Tibial nerve (tissue), 4 donors: ENCODE measurements around the gene C2CD5.

ENCODE experiments used
- EP300 ChIP-seq, 2 donors: sonication (generic); formaldehyde crosslinking; IDR thresholded peaks; one replicate each; pipeline ENCODE4 v1.6.1; 2017; ENCODE audit warnings: antibody characterized with exemption in 2 of 2, mild to moderate bottlenecking in 1 of 2
- POLR2A ChIP-seq, 2 donors: fragments of 450-650 bp; IDR thresholded peaks; one replicate each; pipeline ENCODE4 v1.6.1; 2017; ENCODE audit warnings: antibody characterized with exemption in 2 of 2, mild to moderate bottlenecking in 2 of 2, moderate library complexity in 2 of 2
- TF ChIP-seq, protein P1 (sequence below), 5 experiments: fragments of 200-600 bp in 3 of 5; fragments of 450-650 bp in 2 of 5; sonication (generic) in 3 of 5; IDR thresholded peaks; one replicate each; pipeline ENCODE4 v1.5.1; 2016 to 2019; ENCODE audit warnings: antibody characterized with exemption in 5 of 5, mild to moderate bottlenecking in 3 of 5, moderate library complexity in 2 of 5

DNA sequence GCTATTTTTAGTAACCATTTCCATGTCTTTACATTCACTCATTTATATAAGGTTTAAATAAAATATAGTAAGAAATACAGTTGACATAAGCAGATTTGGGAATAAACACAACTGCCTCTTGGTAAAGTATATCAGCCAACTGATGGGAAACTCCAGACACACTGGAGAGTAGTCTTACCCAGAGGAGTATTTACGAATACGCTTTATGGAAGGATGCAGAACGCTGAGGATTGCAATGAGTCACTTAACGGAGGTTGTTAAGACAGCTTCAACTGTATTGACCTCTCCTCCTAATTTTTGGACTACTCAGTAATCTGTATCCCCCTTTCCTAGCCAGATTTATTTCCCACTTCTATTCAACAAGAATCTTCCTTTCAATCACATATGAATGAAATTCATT is 6.0 kb downstream of the C2CD5 start:
- TF ChIP-seq, protein P1, sequence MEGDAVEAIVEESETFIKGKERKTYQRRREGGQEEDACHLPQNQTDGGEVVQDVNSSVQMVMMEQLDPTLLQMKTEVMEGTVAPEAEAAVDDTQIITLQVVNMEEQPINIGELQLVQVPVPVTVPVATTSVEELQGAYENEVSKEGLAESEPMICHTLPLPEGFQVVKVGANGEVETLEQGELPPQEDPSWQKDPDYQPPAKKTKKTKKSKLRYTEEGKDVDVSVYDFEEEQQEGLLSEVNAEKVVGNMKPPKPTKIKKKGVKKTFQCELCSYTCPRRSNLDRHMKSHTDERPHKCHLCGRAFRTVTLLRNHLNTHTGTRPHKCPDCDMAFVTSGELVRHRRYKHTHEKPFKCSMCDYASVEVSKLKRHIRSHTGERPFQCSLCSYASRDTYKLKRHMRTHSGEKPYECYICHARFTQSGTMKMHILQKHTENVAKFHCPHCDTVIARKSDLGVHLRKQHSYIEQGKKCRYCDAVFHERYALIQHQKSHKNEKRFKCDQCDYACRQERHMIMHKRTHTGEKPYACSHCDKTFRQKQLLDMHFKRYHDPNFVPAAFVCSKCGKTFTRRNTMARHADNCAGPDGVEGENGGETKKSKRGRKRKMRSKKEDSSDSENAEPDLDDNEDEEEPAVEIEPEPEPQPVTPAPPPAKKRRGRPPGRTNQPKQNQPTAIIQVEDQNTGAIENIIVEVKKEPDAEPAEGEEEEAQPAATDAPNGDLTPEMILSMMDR (IDR thresholded peaks at IDR 0.05) = no peak
- TF ChIP-seq POLR2A (IDR thresholded peaks at IDR 0.05) (no peak), EP300 (IDR thresholded peaks at IDR 0.05) (no peak)
